Breast epithelium (tissue), 4 donors: ENCODE data around the gene BPNT1. TPM values are rescaled to one million over a fixed set of nuclear protein-coding genes. Genes with fewer than 3 reads are reported as not detected.

Experiments
- DNase-seq, 2 donors: peaks; one replicate each; pipeline ENCODE4 v3.0.0-alpha.2; 2019; ENCODE audit warnings: low spot score in 2 of 2
- H3K27ac ChIP-seq, 2 donors: fragments of 200-600 bp; sonication (generic) in 1 of 2; one replicate each; pipeline ENCODE4 v1.5.1; 2016 to 2019; ENCODE audit warnings: mild to moderate bottlenecking in 1 of 2
- H3K27me3 ChIP-seq, 2 donors: fragments of 200-600 bp; sonication (generic) in 1 of 2; one replicate each; pipeline versions ENCODE4 v1.5.1 to v1.6.0; 2017 to 2019; ENCODE audit warnings: control low read depth in 1 of 2, mild to moderate bottlenecking in 1 of 2
- H3K36me3 ChIP-seq: fragments of 200-600 bp; one replicate; pipeline ENCODE4 v1.5.1; 2019
- H3K4me1 ChIP-seq, 2 donors: fragments of 200-600 bp; sonication (generic); one replicate each; pipeline ENCODE4 v1.5.1; 2016 to 2019; ENCODE audit warnings: control low read depth in 1 of 2
- H3K4me3 ChIP-seq, 3 donors: fragments of 200-600 bp; sonication (generic); 1 replicate in 2 of 3; 2 replicates in 1 of 3; pipeline ENCODE4 v1.5.1; 2016 to 2019; ENCODE audit warnings: mild to moderate bottlenecking in 3 of 3, moderate library complexity in 2 of 3
- H3K9me3 ChIP-seq, 2 donors: fragments of 200-600 bp; sonication (generic) in 1 of 2; one replicate each; pipeline ENCODE4 v1.5.1; 2016 to 2019; ENCODE audit warnings: control low read depth in 1 of 2
- CTCF ChIP-seq, 3 donors: fragments of 450-650 bp; IDR thresholded peaks; one replicate each; pipeline ENCODE4 v1.5.1; 2016 to 2017; ENCODE audit warnings: antibody characterized with exemption in 3 of 3, mild to moderate bottlenecking in 3 of 3, moderate library complexity in 3 of 3
- POLR2A ChIP-seq: fragments of 450-650 bp; IDR thresholded peaks from one replicate; pipeline ENCODE4 v1.6.1; 2016; ENCODE audit warnings: antibody characterized with exemption, mild to moderate bottlenecking, moderate library complexity
- POLR2AphosphoS5 ChIP-seq, 3 donors: sonication (generic); formaldehyde crosslinking; IDR thresholded peaks; one replicate each; pipeline ENCODE4 v1.6.1; 2017; ENCODE audit warnings: antibody characterized with exemption in 3 of 3
- intact Hi-C: fragments of 100-400 bp; cut with DNase I; formaldehyde crosslinking; loops from one replicate; pipeline ENCODE4 v1.15.1; 2023; ENCODE audit warnings: low total_unique reads
- total RNA-seq, 3 donors: library from RNA; depleted of rRNA; stranded (reverse); fragments of >200 nt; gene quantifications; one replicate each; pipeline ENCODE4 v1.1.0, GENCODE V29; 2016

Gene BPNT1
- total RNA-seq, 3 donors from 2014 or later = 14.6 to 34.1 (median 24.3) TPM

- no peaks in the 10 kb centered on the region for H3K36me3 ChIP-seq
- no peaks in the 10 kb centered on the region for H3K9me3 ChIP-seq
- no peak overlapping the region for H3K4me3 ChIP-seq
- no peak overlapping the region for H3K27ac ChIP-seq
- no peak for TF ChIP-seq CTCF (IDR thresholded peaks at IDR 0.05)
- no peaks in the 10 kb centered on the region for H3K27me3 ChIP-seq
- DNase-seq = no peak
- intact Hi-C loops = no loop called here
- H3K4me1 ChIP-seq = no peaks in the 10 kb centered on the region
Measured at GRCh38 chr1:220127076-220127475, 37.5 kb upstream of the BPNT1 start.

DNA sequence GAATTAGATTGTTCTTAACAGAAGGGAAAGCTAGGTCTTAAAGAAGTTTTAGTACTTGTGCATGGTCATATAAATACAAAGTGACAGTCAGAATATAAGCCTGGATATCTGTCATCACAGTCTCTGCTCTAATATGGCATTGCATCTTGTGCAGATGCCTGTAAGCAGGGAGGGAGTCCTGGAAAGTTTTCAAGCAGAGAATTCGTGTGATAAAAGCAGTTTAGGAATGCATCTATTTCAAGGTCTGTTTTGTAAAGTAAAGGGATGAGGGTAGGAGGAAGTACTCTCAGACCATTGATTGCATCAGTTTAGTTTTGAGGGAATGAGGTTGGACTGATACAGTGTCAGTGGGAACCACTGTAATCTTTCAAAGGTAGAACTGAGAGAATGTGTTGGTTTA is 35.0 kb upstream of the BPNT1 start:
- no peak overlapping the region for H3K4me3 ChIP-seq
- intact Hi-C loops = no loop called here
- no peak for TF ChIP-seq CTCF (IDR thresholded peaks at IDR 0.05)
- no peak for TF ChIP-seq POLR2AphosphoS5 (IDR thresholded peaks at IDR 0.05)
- no peak for TF ChIP-seq POLR2A

DNA sequence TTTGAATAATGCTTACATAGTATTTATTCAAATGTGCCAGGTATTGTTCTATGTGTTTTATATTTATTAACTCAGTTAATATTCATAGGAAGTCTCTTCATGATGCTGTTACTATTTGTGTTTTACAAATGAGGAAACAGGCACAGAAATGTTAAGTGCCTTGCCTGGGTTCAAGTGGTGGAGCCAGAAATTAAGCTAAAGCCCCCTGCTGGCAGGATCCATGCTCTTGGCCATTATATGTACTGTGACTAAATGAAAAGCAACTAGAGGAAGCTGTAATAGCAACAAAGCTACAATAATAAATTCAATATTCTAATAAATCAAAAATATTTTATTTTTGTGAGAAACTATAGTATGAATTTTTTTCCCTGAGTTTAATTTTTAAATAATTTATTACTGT is 34.3 kb upstream of the BPNT1 start:
- DNase-seq = no peak
- intact Hi-C loops = no loop called here
- TF ChIP-seq CTCF (IDR thresholded peaks at IDR 0.05) = no peak
- no peak for TF ChIP-seq POLR2AphosphoS5 (IDR thresholded peaks at IDR 0.05)
- no peak for TF ChIP-seq POLR2A
- H3K9me3 ChIP-seq = no peaks in the 10 kb centered on the region
- H3K36me3 ChIP-seq = no peaks in the 10 kb centered on the region
- no peaks in the 10 kb centered on the region for H3K4me1 ChIP-seq
- H3K4me3 ChIP-seq = no peak overlapping the region
- H3K27me3 ChIP-seq = no peaks in the 10 kb centered on the region
- no peak overlapping the region for H3K27ac ChIP-seq

More for the DNA sequence above, 35.0 kb upstream of the BPNT1 start:
- H3K27me3 ChIP-seq = no peaks in the 10 kb centered on the region
- H3K4me1 ChIP-seq = no peaks in the 10 kb centered on the region
- no peaks in the 10 kb centered on the region for H3K36me3 ChIP-seq
- no peak for DNase-seq
- H3K27ac ChIP-seq = no peak overlapping the region
- no peaks in the 10 kb centered on the region for H3K9me3 ChIP-seq

- intact Hi-C loops = no loop called here
Measured at GRCh38 chr1:220123066-220123465, 33.5 kb upstream of the BPNT1 start.

More at GRCh38 chr1:220123066-220123465, 33.5 kb upstream of the BPNT1 start:
- TF ChIP-seq CTCF (IDR thresholded peaks at IDR 0.05) (no peak), POLR2AphosphoS5 (IDR thresholded peaks at IDR 0.05) (no peak), POLR2A (no peak)
- Histone ChIP-seq H3K4me1 (no peaks in the 10 kb centered on the region), H3K4me3 (no peak overlapping the region), H3K27me3 (no peaks in the 10 kb centered on the region), H3K36me3 (no peaks in the 10 kb centered on the region), H3K27ac (no peak overlapping the region), H3K9me3 (no peaks in the 10 kb centered on the region)
- DNase-seq = no peak
